WTC11 (cell line): ENCODE results near the gene ETV7. TPM values are rescaled to one million over a fixed set of nuclear protein-coding genes. Genes with fewer than 3 reads are reported as not detected.
"Not testable (repeated sequence)": the region's sequence is repeated elsewhere in the genome, so short reads cannot be mapped to it uniquely, and the experiment has no call there.

ENCODE experiments used
- ATAC-seq: fragments of 200-7000 bp; cut with Tn5 transposase; 2 replicates; pipeline ENCODE4 v1.10.0; 2021; ENCODE audit warnings: mild to moderate bottlenecking, moderate library complexity
- CTCF ChIA-PET: fragments of 300-600 bp; sonication (Branson Sonifier 250); formaldehyde crosslinking; loops from one replicate; lab custom pipeline; 2021; ENCODE audit warnings: antibody characterized with exemption; lab: Charles Lee
- POLR2A ChIA-PET: fragments of 350-600 bp; sonication (Branson Sonifier 250); formaldehyde crosslinking; loops from one replicate; lab custom pipeline; 2021; ENCODE audit warnings: antibody characterized with exemption; lab: Charles Lee
- DNase-seq: peaks from one replicate; pipeline ENCODE4 v3.0.0; 2021; ENCODE audit warnings: low spot score
- H3K27ac Mint-ChIP-seq: 2 replicates; pipeline ENCODE4 v1.8.0; 2021; ENCODE audit warnings: mixed read lengths
- H3K27me3 Mint-ChIP-seq: 2 replicates; pipeline ENCODE4 v1.8.0; 2021; ENCODE audit warnings: low read depth, mild to moderate bottlenecking, moderate library complexity, mixed read lengths
- H3K36me3 Mint-ChIP-seq: 2 replicates; pipeline ENCODE4 v1.8.0; 2021; ENCODE audit warnings: mixed read lengths
- H3K4me1 Mint-ChIP-seq: 2 replicates; pipeline ENCODE4 v1.8.0; 2022; ENCODE audit warnings: mixed read lengths
- H3K4me3 Mint-ChIP-seq: 2 replicates; pipeline ENCODE4 v1.8.0; 2021; ENCODE audit warnings: mild to moderate bottlenecking, moderate library complexity, mixed read lengths
- H3K9me3 Mint-ChIP-seq: 2 replicates; pipeline ENCODE4 v1.8.0; 2021; ENCODE audit warnings: mixed read lengths
- AFF4 ChIP-seq: sonication (generic); formaldehyde crosslinking; IDR thresholded peaks from 2 replicates; pipeline ENCODE4 v1.8.1; 2023; ENCODE audit warnings: mild to moderate bottlenecking, missing genetic modification reagents, borderline replicate concordance
- ATF3 ChIP-seq: sonication (generic); formaldehyde crosslinking; conservative IDR thresholded peaks from 2 replicates; pipeline ENCODE4 v1.8.1; 2022; ENCODE audit warnings: mild to moderate bottlenecking, missing genetic modification reagents
- CREB1 ChIP-seq: sonication (generic); formaldehyde crosslinking; IDR thresholded peaks from 2 replicates; pipeline ENCODE4 v1.8.0; 2023; ENCODE audit warnings: mild to moderate bottlenecking, missing genetic modification reagents
- E2F5 ChIP-seq: sonication (generic); formaldehyde crosslinking; IDR thresholded peaks from 2 replicates; pipeline ENCODE4 v1.8.1; 2022; ENCODE audit warnings: mild to moderate bottlenecking, moderate library complexity, missing genetic modification reagents
- ERG ChIP-seq: fragments of 250-450 bp; sonication (Bioruptor Pico); IDR thresholded peaks from 2 replicates; pipeline ENCODE4 v1.8.0; 2021; ENCODE audit warnings: mild to moderate bottlenecking
- FOXK1 ChIP-seq: sonication (generic); formaldehyde crosslinking; IDR thresholded peaks from 2 replicates; pipeline ENCODE4 v1.8.0; 2022; ENCODE audit warnings: mild to moderate bottlenecking, moderate library complexity, missing genetic modification reagents
- GABPB1 ChIP-seq: sonication (generic); formaldehyde crosslinking; IDR thresholded peaks from 2 replicates; pipeline ENCODE4 v1.8.1; 2023; ENCODE audit warnings: mild to moderate bottlenecking, missing genetic modification reagents
- IRF2 ChIP-seq: sonication (generic); formaldehyde crosslinking; IDR thresholded peaks from 2 replicates; pipeline ENCODE4 v1.8.0; 2022; ENCODE audit warnings: low read depth, missing genetic modification reagents, borderline replicate concordance
- RORB ChIP-seq: fragments of 250-450 bp; sonication (Bioruptor Pico); IDR thresholded peaks from 2 replicates; pipeline ENCODE4 v1.9.0; 2021; ENCODE audit warnings: mild to moderate bottlenecking
- SMAD3 ChIP-seq: sonication (generic); formaldehyde crosslinking; IDR thresholded peaks from 2 replicates; pipeline ENCODE4 v1.8.0; 2022; ENCODE audit warnings: missing genetic modification reagents, mild to moderate bottlenecking, borderline replicate concordance
- SP1 ChIP-seq: sonication (generic); formaldehyde crosslinking; conservative IDR thresholded peaks from 2 replicates; pipeline ENCODE4 v1.8.1; 2022; ENCODE audit warnings: missing genetic modification reagents
- TCF7 ChIP-seq: sonication (generic); formaldehyde crosslinking; IDR thresholded peaks from 2 replicates; pipeline ENCODE4 v1.8.0; 2022; ENCODE audit warnings: mild to moderate bottlenecking, low read depth, missing genetic modification reagents, moderate library complexity
- TEAD1 ChIP-seq: sonication (generic); formaldehyde crosslinking; IDR thresholded peaks from 2 replicates; pipeline ENCODE4 v1.8.0; 2022; ENCODE audit warnings: mild to moderate bottlenecking, missing genetic modification reagents
- TEAD4 ChIP-seq: sonication (generic); formaldehyde crosslinking; IDR thresholded peaks from 2 replicates; pipeline ENCODE4 v1.8.0; 2022; ENCODE audit warnings: mild to moderate bottlenecking, missing genetic modification reagents
- TP53 ChIP-seq: sonication (generic); formaldehyde crosslinking; IDR thresholded peaks from 2 replicates; pipeline ENCODE4 v1.8.1; 2023; ENCODE audit warnings: mild to moderate bottlenecking, missing genetic modification reagents
- USF2 ChIP-seq: sonication (generic); formaldehyde crosslinking; IDR thresholded peaks from 2 replicates; pipeline ENCODE4 v1.8.1; 2023; ENCODE audit warnings: mild to moderate bottlenecking, missing genetic modification reagents, moderate library complexity
- ZBTB21 ChIP-seq: sonication (generic); formaldehyde crosslinking; IDR thresholded peaks from 2 replicates; pipeline ENCODE4 v1.8.1; 2023; ENCODE audit warnings: mild to moderate bottlenecking, missing genetic modification reagents, borderline replicate concordance
- ZNF121 ChIP-seq: sonication (generic); formaldehyde crosslinking; IDR thresholded peaks from 2 replicates; pipeline ENCODE4 v1.8.0; 2023; ENCODE audit warnings: missing genetic modification reagents
- ZNF232 ChIP-seq: sonication (generic); formaldehyde crosslinking; IDR thresholded peaks from 2 replicates; pipeline ENCODE4 v1.8.0; 2022; ENCODE audit warnings: mild to moderate bottlenecking, missing genetic modification reagents
- total RNA-seq: library from RNA; stranded (reverse); gene quantifications from 3 replicates; pipeline ENCODE4 v1.2.3, GENCODE V29; 2021

Gene ETV7
- total RNA-seq, 1 experiment from 2014 or later, result 0.68 TPM

GRCh38 chr6:36340306-36340617 is 47.2 kb downstream of the ETV7 start (continued):
- TF ChIP-seq AFF4 (CRISPR knock-in tag) (no peak), CREB1 (CRISPR knock-in tag) (no peak), ERG (CRISPR knock-in tag) (no peak), TP53 (CRISPR knock-in tag) (no peak), ZBTB21 (no peak), TEAD1 (CRISPR knock-in tag) (no peak)

- no peaks in the 10 kb centered on the region for H3K36me3 Mint-ChIP-seq
- H3K4me1 Mint-ChIP-seq, result peaks cover 15% of the 10 kb centered on the region
- ChIA-PET POLR2A (no interaction called here), CTCF (interaction anchor here (2.4 kb wide), 1 partner anchor 17 kb away, joined by 26 read pairs; no protein-coding TSS in a partner anchor)
- H3K9me3 Mint-ChIP-seq, result no peaks in the 10 kb centered on the region
- peaks cover 18% of the 10 kb centered on the region for H3K27me3 Mint-ChIP-seq
- no peak overlapping the region for H3K4me3 Mint-ChIP-seq
- no peak overlapping the region for H3K27ac Mint-ChIP-seq
- ATAC-seq (no peak), DNase-seq (no peak)
- TF ChIP-seq USF2 (CRISPR knock-in tag), result no peak
- no peak for TF ChIP-seq RORB (CRISPR knock-in tag)
- no peak for TF ChIP-seq ZNF232 (CRISPR knock-in tag)
- no peak for TF ChIP-seq ATF3 (CRISPR knock-in tag)
- no peak for TF ChIP-seq IRF2 (CRISPR knock-in tag)
- TF ChIP-seq SP1 (CRISPR knock-in tag), result no peak
- no peak for TF ChIP-seq FOXK1 (CRISPR knock-in tag)
- no peak for TF ChIP-seq TEAD4
- TF ChIP-seq E2F5, result no peak
- TF ChIP-seq SMAD3 (CRISPR knock-in tag), result no peak
- TF ChIP-seq GABPB1 (CRISPR knock-in tag), result no peak
- TF ChIP-seq TCF7 (CRISPR knock-in tag), result no peak
- no peak for TF ChIP-seq ZNF121 (CRISPR knock-in tag)
Measured at GRCh38 chr6:36339146-36339545, 48.3 kb downstream of the ETV7 start.

- H3K4me3 Mint-ChIP-seq, DNase-seq, ATAC-seq, H3K36me3 Mint-ChIP-seq, H3K9me3 Mint-ChIP-seq, H3K27ac Mint-ChIP-seq: not testable (repeated sequence)
- ChIA-PET CTCF (interaction anchor here (0.7 kb wide), 1 partner anchor 445 kb away, joined by 4 read pairs; no protein-coding TSS in a partner anchor), POLR2A (interaction anchor here (0.7 kb wide), 1 partner anchor 12 kb away, joined by 6 read pairs; no protein-coding TSS in a partner anchor)
- Mint-ChIP-seq H3K27me3 (peaks cover 18% of the 10 kb centered on the region), H3K4me1 (peaks cover 19% of the 10 kb centered on the region)
Measured at GRCh38 chr6:36338223-36338622, 49.2 kb downstream of the ETV7 start.
